ENCODE measurements around the gene FCHO1.

GRCh38 chr19:17824339-17824738, 73.1 kb downstream of the FCHO1 start:
- TF ChIP-seq CTCF (IDR thresholded peaks at IDR 0.05), result no peak
- no peak for TF ChIP-seq ZFX (IDR thresholded peaks at IDR 0.05; ENCODE audit: borderline replicate concordance)
